Endometrium (tissue), 2 donors: ENCODE measurements around the gene DYRK1A.

Experiments used
- FAIRE-seq: peaks from 2 replicates; lab custom pipeline; 2012; peaks lifted over from hg19 to GRCh38; lab: Jason Lieb, UNC
- donor health status: control.
- donor health status: control.

DYRK1A gene

GRCh38 chr21:37450445-37450941 is 83.9 kb downstream of the DYRK1A start:
- no peak for FAIRE-seq

GRCh38 chr21:37451446-37451845 is 84.9 kb downstream of the DYRK1A start:
- FAIRE-seq: no peak

- no peak for FAIRE-seq
These were observed 85.7 kb downstream of the DYRK1A start for GRCh38 chr21:37452227-37452626.

- FAIRE-seq: no peak
These were observed 86.8 kb downstream of the DYRK1A start for GRCh38 chr21:37453350-37453749.

- no peak for FAIRE-seq
These were observed 88.4 kb downstream of the DYRK1A start for GRCh38 chr21:37454869-37455503.

GRCh38 chr21:37455504-37455911 is 88.9 kb downstream of the DYRK1A start:
- FAIRE-seq: no peak

GRCh38 chr21:37458669-37459276 is 92.2 kb downstream of the DYRK1A start:
- FAIRE-seq: no peak

- FAIRE-seq: no peak
These were observed 93.0 kb downstream of the DYRK1A start for GRCh38 chr21:37459575-37459974.

- FAIRE-seq: no peak
These were observed 93.6 kb downstream of the DYRK1A start for GRCh38 chr21:37460196-37460595.

GRCh38 chr21:37461479-37461878 is 94.9 kb downstream of the DYRK1A start:
- peak; percentile 85 for FAIRE-seq

GRCh38 chr21:37462087-37462861 is 95.7 kb downstream of the DYRK1A start:
- FAIRE-seq: no peak

GRCh38 chr21:37463083-37463801 is 96.7 kb downstream of the DYRK1A start:
- FAIRE-seq: no peak

GRCh38 chr21:37467082-37467481 is 100.5 kb downstream of the DYRK1A start:
- FAIRE-seq: no peak

GRCh38 chr21:37468909-37469308 is 102.3 kb downstream of the DYRK1A start:
- no peak for FAIRE-seq

GRCh38 chr21:37469441-37469840 is 102.9 kb downstream of the DYRK1A start:
- no peak for FAIRE-seq

GRCh38 chr21:37472581-37472980 is 106.0 kb downstream of the DYRK1A start:
- no peak for FAIRE-seq

GRCh38 chr21:37473491-37473890 is 106.9 kb downstream of the DYRK1A start:
- no peak for FAIRE-seq

GRCh38 chr21:37474342-37474741 is 107.8 kb downstream of the DYRK1A start:
- FAIRE-seq: no peak

GRCh38 chr21:37475186-37475868 is 108.8 kb downstream of the DYRK1A start:
- no peak for FAIRE-seq

GRCh38 chr21:37478794-37479193 is 112.2 kb downstream of the DYRK1A start:
- no peak for FAIRE-seq

GRCh38 chr21:37483776-37484175 is 117.2 kb downstream of the DYRK1A start:
- no peak for FAIRE-seq
